WTC11 (cell line): ENCODE results near the gene MMP28. TPM values are rescaled to one million over a fixed set of nuclear protein-coding genes. Genes with fewer than 3 reads are reported as not detected.

Source experiments
- ATAC-seq: fragments of 200-7000 bp; cut with Tn5 transposase; 2 replicates; pipeline ENCODE4 v1.10.0; 2021; ENCODE audit warnings: mild to moderate bottlenecking, moderate library complexity
- CTCF ChIA-PET: fragments of 300-600 bp; sonication (Branson Sonifier 250); formaldehyde crosslinking; loops from one replicate; lab custom pipeline; 2021; ENCODE audit warnings: antibody characterized with exemption; lab: Charles Lee
- POLR2A ChIA-PET: fragments of 350-600 bp; sonication (Branson Sonifier 250); formaldehyde crosslinking; loops from one replicate; lab custom pipeline; 2021; ENCODE audit warnings: antibody characterized with exemption; lab: Charles Lee
- DNase-seq: peaks from one replicate; pipeline ENCODE4 v3.0.0; 2021; ENCODE audit warnings: low spot score
- H3K27ac Mint-ChIP-seq: 2 replicates; pipeline ENCODE4 v1.8.0; 2021; ENCODE audit warnings: mixed read lengths
- H3K27me3 Mint-ChIP-seq: 2 replicates; pipeline ENCODE4 v1.8.0; 2021; ENCODE audit warnings: low read depth, mild to moderate bottlenecking, moderate library complexity, mixed read lengths
- H3K36me3 Mint-ChIP-seq: 2 replicates; pipeline ENCODE4 v1.8.0; 2021; ENCODE audit warnings: mixed read lengths
- H3K4me1 Mint-ChIP-seq: 2 replicates; pipeline ENCODE4 v1.8.0; 2022; ENCODE audit warnings: mixed read lengths
- H3K4me3 Mint-ChIP-seq: 2 replicates; pipeline ENCODE4 v1.8.0; 2021; ENCODE audit warnings: mild to moderate bottlenecking, moderate library complexity, mixed read lengths
- H3K9me3 Mint-ChIP-seq: 2 replicates; pipeline ENCODE4 v1.8.0; 2021; ENCODE audit warnings: mixed read lengths
- CBFB ChIP-seq: sonication (generic); formaldehyde crosslinking; IDR thresholded peaks from 2 replicates; pipeline ENCODE4 v1.8.1; 2022; ENCODE audit warnings: mild to moderate bottlenecking, low read depth, missing genetic modification reagents
- CREB1 ChIP-seq: sonication (generic); formaldehyde crosslinking; IDR thresholded peaks from 2 replicates; pipeline ENCODE4 v1.8.0; 2023; ENCODE audit warnings: mild to moderate bottlenecking, missing genetic modification reagents
- ETV6 ChIP-seq: sonication (generic); formaldehyde crosslinking; IDR thresholded peaks from 2 replicates; pipeline ENCODE4 v1.8.1; 2022; ENCODE audit warnings: mild to moderate bottlenecking, missing genetic modification reagents
- FOXK1 ChIP-seq: sonication (generic); formaldehyde crosslinking; IDR thresholded peaks from 2 replicates; pipeline ENCODE4 v1.8.0; 2022; ENCODE audit warnings: mild to moderate bottlenecking, moderate library complexity, missing genetic modification reagents
- FOXP1 ChIP-seq: sonication (generic); formaldehyde crosslinking; IDR thresholded peaks from 2 replicates; pipeline ENCODE4 v1.8.0; 2022; ENCODE audit warnings: missing genetic modification reagents, mild to moderate bottlenecking, moderate library complexity, borderline replicate concordance
- GABPB1 ChIP-seq: sonication (generic); formaldehyde crosslinking; IDR thresholded peaks from 2 replicates; pipeline ENCODE4 v1.8.1; 2023; ENCODE audit warnings: mild to moderate bottlenecking, missing genetic modification reagents
- GTF2I ChIP-seq: fragments of 250-450 bp; sonication (Bioruptor Pico); conservative IDR thresholded peaks from 2 replicates; pipeline ENCODE4 v1.4.0; 2021; ENCODE audit warnings: mild to moderate bottlenecking
- IRF2 ChIP-seq: sonication (generic); formaldehyde crosslinking; IDR thresholded peaks from 2 replicates; pipeline ENCODE4 v1.8.0; 2022; ENCODE audit warnings: low read depth, missing genetic modification reagents, borderline replicate concordance
- JUN ChIP-seq: sonication (generic); formaldehyde crosslinking; IDR thresholded peaks from 2 replicates; pipeline ENCODE4 v1.8.0; 2023; ENCODE audit warnings: mild to moderate bottlenecking, missing genetic modification reagents
- NR2C2 ChIP-seq: sonication (generic); formaldehyde crosslinking; IDR thresholded peaks from 2 replicates; pipeline ENCODE4 v1.8.0; 2022; ENCODE audit warnings: mild to moderate bottlenecking, missing genetic modification reagents
- NR3C1 ChIP-seq: sonication (generic); formaldehyde crosslinking; conservative IDR thresholded peaks from 2 replicates; pipeline ENCODE4 v1.8.1; 2023; ENCODE audit warnings: low read depth, mild to moderate bottlenecking, missing genetic modification reagents
- OVOL2 ChIP-seq: fragments of 250-450 bp; sonication (Bioruptor Pico); IDR thresholded peaks from 2 replicates; pipeline ENCODE4 v1.9.0; 2021; ENCODE audit warnings: mild to moderate bottlenecking, borderline replicate concordance
- RELA ChIP-seq: sonication (generic); formaldehyde crosslinking; IDR thresholded peaks from 2 replicates; pipeline ENCODE4 v1.8.1; 2022; ENCODE audit warnings: missing genetic modification reagents, mild to moderate bottlenecking, borderline replicate concordance
- RORB ChIP-seq: fragments of 250-450 bp; sonication (Bioruptor Pico); IDR thresholded peaks from 2 replicates; pipeline ENCODE4 v1.9.0; 2021; ENCODE audit warnings: mild to moderate bottlenecking
- SMAD3 ChIP-seq: sonication (generic); formaldehyde crosslinking; IDR thresholded peaks from 2 replicates; pipeline ENCODE4 v1.8.0; 2022; ENCODE audit warnings: missing genetic modification reagents, mild to moderate bottlenecking, borderline replicate concordance
- SMAD4 ChIP-seq: sonication (generic); formaldehyde crosslinking; IDR thresholded peaks from 2 replicates; pipeline ENCODE4 v1.8.0; 2022; ENCODE audit warnings: mild to moderate bottlenecking, missing genetic modification reagents
- TP53 ChIP-seq: sonication (generic); formaldehyde crosslinking; IDR thresholded peaks from 2 replicates; pipeline ENCODE4 v1.8.1; 2023; ENCODE audit warnings: mild to moderate bottlenecking, missing genetic modification reagents
- total RNA-seq: library from RNA; stranded (reverse); gene quantifications from 3 replicates; pipeline ENCODE4 v1.2.3, GENCODE V29; 2021
- TF ChIP-seq, protein P1 (sequence below): sonication (generic); formaldehyde crosslinking; IDR thresholded peaks from 2 replicates; pipeline ENCODE4 v1.8.1; 2023; ENCODE audit warnings: mild to moderate bottlenecking, missing genetic modification reagents
- TF ChIP-seq, protein P2 (sequence below): sonication (generic); formaldehyde crosslinking; IDR thresholded peaks from 2 replicates; pipeline ENCODE4 v1.8.0; 2022; ENCODE audit warnings: mild to moderate bottlenecking, missing genetic modification reagents
- TF ChIP-seq, protein P3 (sequence below): fragments of 250-450 bp; sonication (Bioruptor Pico); IDR thresholded peaks from 2 replicates; pipeline ENCODE4 v2.1.2; 2022; ENCODE audit warnings: mild to moderate bottlenecking, moderate library complexity
- TF ChIP-seq, protein P4 (sequence below): sonication (generic); formaldehyde crosslinking; IDR thresholded peaks from 2 replicates; pipeline ENCODE4 v1.8.1; 2023; ENCODE audit warnings: mild to moderate bottlenecking, missing genetic modification reagents, moderate library complexity
- TF ChIP-seq, protein P5 (sequence below): sonication (generic); formaldehyde crosslinking; conservative IDR thresholded peaks from 2 replicates; pipeline ENCODE4 v1.8.1; 2022; ENCODE audit warnings: mild to moderate bottlenecking, missing genetic modification reagents
- TF ChIP-seq, protein P6 (sequence below): sonication (generic); formaldehyde crosslinking; IDR thresholded peaks from 2 replicates; pipeline ENCODE4 v1.8.1; 2022; ENCODE audit warnings: mild to moderate bottlenecking, missing genetic modification reagents, moderate library complexity, borderline replicate concordance

The MMP28 gene
- total RNA-seq, 1 experiment from 2014 or later: 0.22 TPM

DNA sequence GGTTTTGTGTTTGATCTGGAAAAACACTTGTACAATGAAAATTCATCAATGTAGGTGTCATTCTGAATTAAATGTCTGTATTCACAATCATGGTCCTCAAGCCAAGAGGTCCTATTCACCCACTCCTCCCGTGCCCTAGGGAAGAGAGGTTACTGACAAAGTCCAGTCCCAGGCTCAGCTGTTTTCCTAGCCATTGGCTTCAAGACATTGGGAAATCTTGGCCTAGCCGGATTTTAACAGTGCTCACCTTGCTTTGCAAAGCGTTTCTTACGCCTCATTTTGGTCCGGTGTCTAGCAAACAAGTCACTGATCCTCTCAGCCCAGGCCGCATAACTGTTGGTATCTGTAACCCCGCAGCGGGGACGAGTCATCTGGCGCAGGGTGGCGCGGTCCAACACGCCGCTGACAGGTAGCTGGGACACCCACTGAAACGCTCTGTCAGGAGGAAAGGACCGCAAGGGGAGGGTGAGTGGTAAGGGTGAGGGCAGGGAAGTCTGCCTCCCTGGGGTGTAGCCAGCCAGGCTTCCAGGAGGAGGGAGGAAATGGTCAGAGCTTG is 16.7 kb downstream of the MMP28 start:
- Mint-ChIP-seq H3K36me3 (no peaks in the 10 kb centered on the region), H3K27ac (no peak overlapping the region), H3K4me1 (peaks cover 18% of the 10 kb centered on the region), H3K9me3 (no peaks in the 10 kb centered on the region), H3K4me3 (no peak overlapping the region), H3K27me3 (no peaks in the 10 kb centered on the region; the same call in 1 of the 2 replicates)
- DNase-seq: no peak
- TF ChIP-seq, protein P1, sequence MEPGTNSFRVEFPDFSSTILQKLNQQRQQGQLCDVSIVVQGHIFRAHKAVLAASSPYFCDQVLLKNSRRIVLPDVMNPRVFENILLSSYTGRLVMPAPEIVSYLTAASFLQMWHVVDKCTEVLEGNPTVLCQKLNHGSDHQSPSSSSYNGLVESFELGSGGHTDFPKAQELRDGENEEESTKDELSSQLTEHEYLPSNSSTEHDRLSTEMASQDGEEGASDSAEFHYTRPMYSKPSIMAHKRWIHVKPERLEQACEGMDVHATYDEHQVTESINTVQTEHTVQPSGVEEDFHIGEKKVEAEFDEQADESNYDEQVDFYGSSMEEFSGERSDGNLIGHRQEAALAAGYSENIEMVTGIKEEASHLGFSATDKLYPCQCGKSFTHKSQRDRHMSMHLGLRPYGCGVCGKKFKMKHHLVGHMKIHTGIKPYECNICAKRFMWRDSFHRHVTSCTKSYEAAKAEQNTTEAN (CRISPR knock-in tag): no peak
- TF ChIP-seq RELA (CRISPR knock-in tag) (no peak), FOXK1 (no peak), TP53 (CRISPR knock-in tag) (no peak), FOXP1 (CRISPR knock-in tag) (no peak), GABPB1 (CRISPR knock-in tag) (no peak), NR3C1 (CRISPR knock-in tag) (no peak), CREB1 (no peak), NR2C2 (CRISPR knock-in tag) (no peak)
- TF ChIP-seq, protein P2, sequence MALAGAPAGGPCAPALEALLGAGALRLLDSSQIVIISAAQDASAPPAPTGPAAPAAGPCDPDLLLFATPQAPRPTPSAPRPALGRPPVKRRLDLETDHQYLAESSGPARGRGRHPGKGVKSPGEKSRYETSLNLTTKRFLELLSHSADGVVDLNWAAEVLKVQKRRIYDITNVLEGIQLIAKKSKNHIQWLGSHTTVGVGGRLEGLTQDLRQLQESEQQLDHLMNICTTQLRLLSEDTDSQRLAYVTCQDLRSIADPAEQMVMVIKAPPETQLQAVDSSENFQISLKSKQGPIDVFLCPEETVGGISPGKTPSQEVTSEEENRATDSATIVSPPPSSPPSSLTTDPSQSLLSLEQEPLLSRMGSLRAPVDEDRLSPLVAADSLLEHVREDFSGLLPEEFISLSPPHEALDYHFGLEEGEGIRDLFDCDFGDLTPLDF (CRISPR knock-in tag): no peak
- TF ChIP-seq, protein P3, sequence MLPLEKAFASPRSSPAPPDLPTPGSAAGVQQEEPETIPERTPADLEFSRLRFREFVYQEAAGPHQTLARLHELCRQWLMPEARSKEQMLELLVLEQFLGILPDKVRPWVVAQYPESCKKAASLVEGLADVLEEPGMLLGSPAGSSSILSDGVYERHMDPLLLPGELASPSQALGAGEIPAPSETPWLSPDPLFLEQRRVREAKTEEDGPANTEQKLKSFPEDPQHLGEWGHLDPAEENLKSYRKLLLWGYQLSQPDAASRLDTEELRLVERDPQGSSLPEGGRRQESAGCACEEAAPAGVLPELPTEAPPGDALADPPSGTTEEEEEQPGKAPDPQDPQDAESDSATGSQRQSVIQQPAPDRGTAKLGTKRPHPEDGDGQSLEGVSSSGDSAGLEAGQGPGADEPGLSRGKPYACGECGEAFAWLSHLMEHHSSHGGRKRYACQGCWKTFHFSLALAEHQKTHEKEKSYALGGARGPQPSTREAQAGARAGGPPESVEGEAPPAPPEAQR (CRISPR knock-in tag): no peak
- ATAC-seq: no peak
- ChIA-PET CTCF (interaction anchor here (1.7 to 5.3 kb wide), 2 partner anchors 14 to 16 kb away, joined by 4 to 38 read pairs; no protein-coding TSS in a partner anchor), POLR2A (no interaction called here)

DNA sequence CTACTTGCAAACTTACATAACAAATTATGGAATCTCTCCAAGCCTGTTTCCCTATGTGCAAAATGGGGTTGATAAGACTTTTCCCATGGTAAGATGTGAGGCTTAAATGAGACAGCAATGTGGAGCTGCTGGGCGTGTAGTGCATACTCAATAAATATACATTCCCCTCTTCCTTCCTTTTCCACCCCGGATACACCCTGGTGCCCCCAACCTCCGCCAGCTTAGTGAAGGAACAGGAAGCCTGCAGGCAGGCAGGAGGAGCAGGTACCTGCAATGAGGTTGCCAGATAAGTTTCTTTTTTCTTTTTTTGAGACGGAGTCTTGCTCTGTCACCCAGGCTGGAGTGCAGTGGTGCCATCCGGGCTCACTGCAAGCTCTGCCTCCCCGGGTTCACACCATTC is 19.9 kb downstream of the MMP28 start:
- DNase-seq (no peak), ATAC-seq (no peak)
- Mint-ChIP-seq H3K27me3 (no peaks in the 10 kb centered on the region), H3K27ac (no peak overlapping the region), H3K9me3 (no peaks in the 10 kb centered on the region), H3K36me3 (no peaks in the 10 kb centered on the region), H3K4me1 (peaks cover 33% of the 10 kb centered on the region), H3K4me3 (no peak overlapping the region)
- ChIA-PET CTCF (interaction anchor here (1.6 to 4.3 kb wide), 3 partner anchors 11 to 34 kb away, joined by 4 to 60 read pairs (median 17); partner anchors contain the start of gene TAF15), POLR2A (interaction anchor here (2.3 kb wide), 1 partner anchor 11 kb away, joined by 7 read pairs; no protein-coding TSS in a partner anchor)
- no peak for TF ChIP-seq ETV6

DNA sequence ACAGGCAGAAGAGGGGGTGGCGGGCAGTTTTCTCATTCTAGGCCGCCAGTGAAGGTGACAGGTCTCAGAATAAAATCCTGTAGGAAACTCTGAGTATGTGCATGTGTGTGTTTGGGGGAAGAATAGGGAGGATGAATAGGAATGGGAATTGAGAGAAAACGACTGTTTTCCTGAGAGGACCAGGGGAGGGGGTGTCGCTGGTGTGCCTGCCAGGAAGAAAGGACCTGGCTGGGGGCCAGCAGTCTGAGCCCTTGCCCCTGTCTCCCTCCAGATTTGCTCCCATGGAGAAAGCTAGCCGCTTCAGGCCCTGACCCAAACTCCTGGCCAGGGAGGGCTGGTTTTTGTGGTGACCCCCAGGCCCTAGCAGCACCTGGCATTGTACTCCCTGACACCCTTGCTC is 20.4 kb downstream of the MMP28 start:
- ChIA-PET CTCF (interaction anchor here (1.2 to 4.3 kb wide), 4 partner anchors 10 to 74 kb away, joined by 3 to 60 read pairs (median 10); partner anchors contain the start of gene TAF15), POLR2A (interaction anchor here (1.1 kb wide), 1 partner anchor 11 kb away, joined by 3 read pairs; no protein-coding TSS in a partner anchor)
- DNase-seq (no peak), ATAC-seq (no peak)
- peaks cover 33% of the 10 kb centered on the region for H3K4me1 Mint-ChIP-seq
- no peaks in the 10 kb centered on the region for H3K27me3 Mint-ChIP-seq
- 0 out of 2 replicates have a peak, but pooled peaks cover 3% of the 10 kb centered on the region for H3K9me3 Mint-ChIP-seq
- H3K36me3 Mint-ChIP-seq: no peaks in the 10 kb centered on the region
- H3K4me3 Mint-ChIP-seq: no peak overlapping the region
- no peak overlapping the region for H3K27ac Mint-ChIP-seq
- TF ChIP-seq SMAD3 (CRISPR knock-in tag) (no peak), RORB (CRISPR knock-in tag) (no peak), ETV6 (no peak), FOXP1 (CRISPR knock-in tag) (no peak), SMAD4 (CRISPR knock-in tag) (no peak), IRF2 (CRISPR knock-in tag) (no peak), CBFB (CRISPR knock-in tag) (no peak), GTF2I (CRISPR knock-in tag) (no peak), OVOL2 (CRISPR knock-in tag) (no peak), TP53 (CRISPR knock-in tag) (no peak), JUN (CRISPR knock-in tag) (no peak)
- TF ChIP-seq, protein P3 (CRISPR knock-in tag): no peak
- TF ChIP-seq, protein P4, sequence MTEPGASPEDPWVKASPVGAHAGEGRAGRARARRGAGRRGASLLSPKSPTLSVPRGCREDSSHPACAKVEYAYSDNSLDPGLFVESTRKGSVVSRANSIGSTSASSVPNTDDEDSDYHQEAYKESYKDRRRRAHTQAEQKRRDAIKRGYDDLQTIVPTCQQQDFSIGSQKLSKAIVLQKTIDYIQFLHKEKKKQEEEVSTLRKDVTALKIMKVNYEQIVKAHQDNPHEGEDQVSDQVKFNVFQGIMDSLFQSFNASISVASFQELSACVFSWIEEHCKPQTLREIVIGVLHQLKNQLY (CRISPR knock-in tag): no peak
- TF ChIP-seq, protein P5, sequence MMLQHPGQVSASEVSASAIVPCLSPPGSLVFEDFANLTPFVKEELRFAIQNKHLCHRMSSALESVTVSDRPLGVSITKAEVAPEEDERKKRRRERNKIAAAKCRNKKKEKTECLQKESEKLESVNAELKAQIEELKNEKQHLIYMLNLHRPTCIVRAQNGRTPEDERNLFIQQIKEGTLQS: no peak
- TF ChIP-seq, protein P2 (CRISPR knock-in tag): no peak
- TF ChIP-seq, protein P6, sequence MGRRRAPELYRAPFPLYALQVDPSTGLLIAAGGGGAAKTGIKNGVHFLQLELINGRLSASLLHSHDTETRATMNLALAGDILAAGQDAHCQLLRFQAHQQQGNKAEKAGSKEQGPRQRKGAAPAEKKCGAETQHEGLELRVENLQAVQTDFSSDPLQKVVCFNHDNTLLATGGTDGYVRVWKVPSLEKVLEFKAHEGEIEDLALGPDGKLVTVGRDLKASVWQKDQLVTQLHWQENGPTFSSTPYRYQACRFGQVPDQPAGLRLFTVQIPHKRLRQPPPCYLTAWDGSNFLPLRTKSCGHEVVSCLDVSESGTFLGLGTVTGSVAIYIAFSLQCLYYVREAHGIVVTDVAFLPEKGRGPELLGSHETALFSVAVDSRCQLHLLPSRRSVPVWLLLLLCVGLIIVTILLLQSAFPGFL (CRISPR knock-in tag): no peak
